ENCODE results near the gene SPATA6L.
"Not testable (repeated sequence)": the region's sequence is repeated elsewhere in the genome, so short reads cannot be mapped to it uniquely, and the experiment has no call there.

The SPATA6L gene

GRCh38 chr9:4674783-4675182 is 8.5 kb upstream of the SPATA6L start:
- DNase-seq (ENCODE audit: low read depth), result no peak

GRCh38 chr9:4671737-4672136 is 5.5 kb upstream of the SPATA6L start:
- no peak for DNase-seq (ENCODE audit: low read depth)

GRCh38 chr9:4670591-4670990 is 4.3 kb upstream of the SPATA6L start:
- DNase-seq (ENCODE audit: low read depth), result no peak

- DNase-seq (ENCODE audit: low read depth), result no peak
These were observed 3.6 kb upstream of the SPATA6L start for GRCh38 chr9:4669890-4670289.

- DNase-seq (ENCODE audit: low read depth), result no peak
These were observed 2.3 kb upstream of the SPATA6L start for GRCh38 chr9:4668604-4669003.

GRCh38 chr9:4667681-4668080 is 1.4 kb upstream of the SPATA6L start:
- DNase-seq (ENCODE audit: low read depth), result no peak

GRCh38 chr9:4665357-4665756 is 923 bp downstream of the SPATA6L start:
- DNase-seq (ENCODE audit: low read depth), result no peak

GRCh38 chr9:4663956-4664355 is 2.3 kb downstream of the SPATA6L start:
- no peak for DNase-seq (ENCODE audit: low read depth)

- no peak for DNase-seq (ENCODE audit: low read depth)
These were observed 3.1 kb downstream of the SPATA6L start for GRCh38 chr9:4662989-4663792.

GRCh38 chr9:4662108-4662988 is 3.9 kb downstream of the SPATA6L start, which contains the start of gene PLPP6:
Gene PLPP6, plus strand, starts transcription at chr9:4662294. Its CDS starts 82 bp downstream, at chr9:4662376.
- peak; percentile 60 for DNase-seq (ENCODE audit: low read depth)

GRCh38 chr9:4661611-4662010 is 4.7 kb downstream of the SPATA6L start:
- DNase-seq (ENCODE audit: low read depth), result no peak

GRCh38 chr9:4661165-4661564 is 5.1 kb downstream of the SPATA6L start:
- DNase-seq (ENCODE audit: low read depth), result no peak

- not testable (repeated sequence) for DNase-seq (ENCODE audit: low read depth)
These were observed 5.6 kb downstream of the SPATA6L start for GRCh38 chr9:4660665-4661064.

- no peak for DNase-seq (ENCODE audit: low read depth)
These were observed 8.7 kb downstream of the SPATA6L start for GRCh38 chr9:4657426-4658159.

GRCh38 chr9:4656621-4657020 is 9.7 kb downstream of the SPATA6L start:
- no peak for DNase-seq (ENCODE audit: low read depth)

- not testable (repeated sequence) for DNase-seq (ENCODE audit: low read depth)
These were observed 10.1 kb downstream of the SPATA6L start for GRCh38 chr9:4656196-4656595.

- no peak for DNase-seq (ENCODE audit: low read depth)
These were observed 11.7 kb downstream of the SPATA6L start for GRCh38 chr9:4654538-4654937.

GRCh38 chr9:4654084-4654483 is 12.2 kb downstream of the SPATA6L start:
- no peak for DNase-seq (ENCODE audit: low read depth)

GRCh38 chr9:4642351-4642750 is 23.9 kb downstream of the SPATA6L start:
- no peak for DNase-seq (ENCODE audit: low read depth)

- DNase-seq (ENCODE audit: low read depth), result peak; percentile 34
These were observed 26.3 kb downstream of the SPATA6L start for GRCh38 chr9:4640027-4640426.

- DNase-seq (ENCODE audit: low read depth), result no peak
These were observed 26.9 kb downstream of the SPATA6L start for GRCh38 chr9:4639420-4639819.

- DNase-seq (ENCODE audit: low read depth), result no peak
These were observed 27.3 kb downstream of the SPATA6L start for GRCh38 chr9:4638968-4639367.
